ENCODE data around the gene FNDC3A.

DNA sequence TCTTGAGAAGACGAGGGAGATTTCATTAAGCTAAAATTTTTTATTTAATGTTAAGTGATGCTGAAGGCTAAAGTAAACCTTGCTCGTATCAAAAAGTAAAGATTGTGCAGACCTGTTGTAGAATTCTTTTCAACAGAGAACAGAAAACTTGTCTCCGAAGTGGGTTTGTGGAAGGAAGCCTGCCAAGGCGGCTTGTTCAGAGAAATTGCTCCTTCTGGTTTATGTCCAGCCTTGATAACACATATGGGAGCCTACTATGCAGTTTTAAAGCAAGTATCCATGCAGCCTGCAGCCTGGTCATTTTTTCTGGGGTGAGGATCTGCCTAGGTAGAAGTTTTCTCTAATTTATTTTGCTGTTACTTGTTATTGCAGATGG lies 245.9 kb downstream of the FNDC3A start:
- TF ChIP-seq, protein P1, sequence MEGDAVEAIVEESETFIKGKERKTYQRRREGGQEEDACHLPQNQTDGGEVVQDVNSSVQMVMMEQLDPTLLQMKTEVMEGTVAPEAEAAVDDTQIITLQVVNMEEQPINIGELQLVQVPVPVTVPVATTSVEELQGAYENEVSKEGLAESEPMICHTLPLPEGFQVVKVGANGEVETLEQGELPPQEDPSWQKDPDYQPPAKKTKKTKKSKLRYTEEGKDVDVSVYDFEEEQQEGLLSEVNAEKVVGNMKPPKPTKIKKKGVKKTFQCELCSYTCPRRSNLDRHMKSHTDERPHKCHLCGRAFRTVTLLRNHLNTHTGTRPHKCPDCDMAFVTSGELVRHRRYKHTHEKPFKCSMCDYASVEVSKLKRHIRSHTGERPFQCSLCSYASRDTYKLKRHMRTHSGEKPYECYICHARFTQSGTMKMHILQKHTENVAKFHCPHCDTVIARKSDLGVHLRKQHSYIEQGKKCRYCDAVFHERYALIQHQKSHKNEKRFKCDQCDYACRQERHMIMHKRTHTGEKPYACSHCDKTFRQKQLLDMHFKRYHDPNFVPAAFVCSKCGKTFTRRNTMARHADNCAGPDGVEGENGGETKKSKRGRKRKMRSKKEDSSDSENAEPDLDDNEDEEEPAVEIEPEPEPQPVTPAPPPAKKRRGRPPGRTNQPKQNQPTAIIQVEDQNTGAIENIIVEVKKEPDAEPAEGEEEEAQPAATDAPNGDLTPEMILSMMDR (IDR thresholded peaks at IDR 0.05; ENCODE audit: poor library complexity) = no peak
- no peak for TF ChIP-seq EZH2phosphoT487 (IDR thresholded peaks at IDR 0.05; ENCODE audit: low read depth, severe bottlenecking, unreplicated experiment)
- TF ChIP-seq EZH2 (IDR thresholded peaks at IDR 0.05; ENCODE audit: borderline replicate concordance) = no peak

Measured in hepatocyte (in vitro differentiated cells).